Kidney (tissue), 14 donors: ENCODE results near the gene PCDH15. TPM values are rescaled to one million over a fixed set of nuclear protein-coding genes. Genes with fewer than 3 reads are reported as not detected.

Experiments used
- DNase-seq, 5 donors: peaks; one replicate each; pipeline ENCODE4 v3.0.0-alpha.2; 2013 to 2020
- FAIRE-seq: peaks from 2 replicates; lab custom pipeline; 2012; peaks lifted over from hg19 to GRCh38; lab: Jason Lieb, UNC
- H3K27ac ChIP-seq, 2 donors: one replicate each; pipeline ENCODE4 v1.7.0; 2013; ENCODE audit warnings: low read depth in 2 of 2, low read length in 2 of 2, inconsistent platforms in 1 of 2
- H3K27me3 ChIP-seq: one replicate; pipeline ENCODE4 v1.7.1; 2013; ENCODE audit warnings: low read length, inconsistent platforms; ENCODE audit not compliant: control insufficient read depth, insufficient read depth
- H3K36me3 ChIP-seq, 3 donors: one replicate each; pipeline versions ENCODE4 v1.7.0 to v1.7.1; 2013; ENCODE audit warnings: low read length in 3 of 3, control low read depth in 1 of 3, inconsistent platforms in 1 of 3; ENCODE audit not compliant: insufficient read depth in 3 of 3, control insufficient read depth in 2 of 3
- H3K4me1 ChIP-seq, 3 donors: one replicate each; pipeline versions ENCODE4 v1.7.0 to v1.7.1; 2013; ENCODE audit warnings: low read length in 3 of 3, inconsistent platforms in 1 of 3, low read depth in 1 of 3; ENCODE audit not compliant: control insufficient read depth in 2 of 3, insufficient read depth in 2 of 3
- H3K4me3 ChIP-seq, 3 donors: one replicate each; pipeline versions ENCODE4 v1.7.0 to v1.8.1; 2013; ENCODE audit warnings: low read length in 3 of 3, control low read depth in 1 of 3, inconsistent platforms in 1 of 3
- H3K9ac ChIP-seq, 3 donors: one replicate each; pipeline versions ENCODE4 v1.7.0 to v1.7.1; 2013; ENCODE audit warnings: low read length in 3 of 3, control low read depth in 1 of 3, inconsistent platforms in 1 of 3
- H3K9me3 ChIP-seq, 3 donors: one replicate each; pipeline versions ENCODE4 v1.7.0 to v1.7.1; 2013; ENCODE audit warnings: low read length in 3 of 3, control low read depth in 1 of 3, inconsistent platforms in 1 of 3; ENCODE audit not compliant: control insufficient read depth in 2 of 3, insufficient read depth in 1 of 3
- CTCF ChIP-seq: IDR thresholded peaks from 3 replicates; pipeline ENCODE4 v1.5.1; 2012; ENCODE audit warnings: mild to moderate bottlenecking, moderate library complexity, borderline replicate concordance; ENCODE audit not compliant: insufficient read depth; ENCODE audit errors: extremely low read depth
- intact Hi-C: fragments of 100-400 bp; cut with DNase I; formaldehyde crosslinking; loops from one replicate; pipeline ENCODE4 v1.11.1; 2022
- polyA plus RNA-seq: library from polyadenylated mRNA; stranded (reverse); fragments of 350-450 nt; fragmentation: Illumina TruSeq; extraction: RNeasy Lipid Tissue Mini Kit (QIAGEN cat#74804); gene quantifications from one replicate; pipeline ENCODE4 v1.2.3, GENCODE V29; 2014; ENCODE audit warnings: low read depth, low replicate concordance; ENCODE audit not compliant: insufficient read depth
- total RNA-seq: library from RNA; stranded (reverse); fragmentation: NEBNext Ultra II Directional; extraction: Animal tissue kit (Norgen Biotek cat#: 25700); gene quantifications from one replicate; pipeline ENCODE4 v1.2.1, GENCODE V29; 2021
- donor health status: control.
- donor health status: control.
- donor health status: control.
- donor health status: control.
- donor health status: control.
- donor health status: DM: yes; HTN: yes; CAD: no.
- donor health status: Normal renal cell carcinoma (clear cell type).

PCDH15 gene
- total and polyA plus RNA-seq, 2 donors from 2014 or later: 1.5 TPM; not detected in 1

- DNase-seq (peak in 2 of 5 donors; percentile 42 to 55), FAIRE-seq (no peak)
- H3K9me3 ChIP-seq: no peaks in the 10 kb centered on the region
- no peak overlapping the region for H3K9ac ChIP-seq
- no peaks in the 10 kb centered on the region for H3K4me1 ChIP-seq
- no peak for TF ChIP-seq CTCF
- no peak overlapping the region for H3K4me3 ChIP-seq
- intact Hi-C loops: no loop called here
- no peak overlapping the region for H3K27ac ChIP-seq
- H3K36me3 ChIP-seq: no peaks in the 10 kb centered on the region
- H3K27me3 ChIP-seq: no peaks in the 10 kb centered on the region
Measured at GRCh38 chr10:54614072-54614471, 187.0 kb downstream of the PCDH15 start.

- Histone ChIP-seq H3K4me1 (no peaks in the 10 kb centered on the region), H3K9ac (no peak overlapping the region), H3K9me3 (no peaks in the 10 kb centered on the region), H3K27ac (no peak overlapping the region), H3K4me3 (no peak overlapping the region), H3K27me3 (no peaks in the 10 kb centered on the region), H3K36me3 (no peaks in the 10 kb centered on the region)
- no peak for TF ChIP-seq CTCF
- DNase-seq (no peak), FAIRE-seq (no peak)
- intact Hi-C loops: no loop called here
Measured at GRCh38 chr10:54613162-54613561, 187.9 kb downstream of the PCDH15 start.

- Histone ChIP-seq H3K4me1 (no peaks in the 10 kb centered on the region), H3K36me3 (no peaks in the 10 kb centered on the region), H3K9ac (no peak overlapping the region), H3K27me3 (no peaks in the 10 kb centered on the region), H3K4me3 (no peak overlapping the region), H3K27ac (no peak overlapping the region), H3K9me3 (no peaks in the 10 kb centered on the region)
- intact Hi-C loops: no loop called here
- DNase-seq: peak in 2 of 5 donors; percentile 25 to 33
- no peak for FAIRE-seq
- no peak for TF ChIP-seq CTCF
Measured at GRCh38 chr10:54609423-54609822, 191.6 kb downstream of the PCDH15 start.

GRCh38 chr10:54607983-54608382, 193.0 kb downstream of the PCDH15 start:
- no peak for FAIRE-seq
- TF ChIP-seq CTCF: no peak
- Histone ChIP-seq H3K4me1 (no peaks in the 10 kb centered on the region), H3K9me3 (no peaks in the 10 kb centered on the region), H3K27me3 (no peaks in the 10 kb centered on the region), H3K27ac (no peak overlapping the region), H3K36me3 (no peaks in the 10 kb centered on the region), H3K4me3 (no peak overlapping the region), H3K9ac (no peak overlapping the region)
- no peak for DNase-seq
- intact Hi-C loops: no loop called here
